Transverse colon (tissue), 4 donors: ENCODE data around the gene ZNF485. TPM values are rescaled to one million over a fixed set of nuclear protein-coding genes. Genes with fewer than 3 reads are reported as not detected.
"Not testable (repeated sequence)": the region's sequence is repeated elsewhere in the genome, so short reads cannot be mapped to it uniquely, and the experiment has no call there.

Experiments
- DNase-seq: peaks from one replicate; pipeline ENCODE4 v3.0.0-alpha.2; 2019
- H3K27ac ChIP-seq, 4 donors: fragments of 200-600 bp; sonication (generic); 2 replicates each; pipeline ENCODE4 v1.5.1; 2016 to 2018; ENCODE audit warnings: inconsistent platforms in 4 of 4
- H3K27me3 ChIP-seq: fragments of 200-600 bp; sonication (generic); 2 replicates; pipeline ENCODE4 v1.5.1; 2017; ENCODE audit warnings: inconsistent platforms
- H3K36me3 ChIP-seq, 4 donors: fragments of 200-600 bp; sonication (generic); 2 replicates each; pipeline ENCODE4 v1.5.1; 2017 to 2019; ENCODE audit warnings: inconsistent platforms in 4 of 4
- H3K4me1 ChIP-seq, 4 donors: fragments of 200-600 bp; sonication (generic); 2 replicates each; pipeline ENCODE4 v1.5.1; 2017 to 2020; ENCODE audit warnings: inconsistent platforms in 4 of 4
- H3K4me3 ChIP-seq, 4 donors: fragments of 200-600 bp; sonication (generic); 1 replicate in 1 of 4; 2 replicates in 3 of 4; pipeline versions ENCODE4 v1.5.1 to v1.6.1; 2017 to 2019; ENCODE audit warnings: inconsistent platforms in 4 of 4
- H3K9me3 ChIP-seq, 2 donors: fragments of 200-600 bp; sonication (generic); 2 replicates each; pipeline ENCODE4 v1.5.1; 2017 to 2019; ENCODE audit warnings: inconsistent platforms in 2 of 2
- CTCF ChIP-seq, 5 experiments: fragments of 200-600 bp in 3 of 5; fragments of 450-650 bp in 2 of 5; sonication (generic) in 3 of 5; IDR thresholded peaks; 1 replicate in 2 of 5; 2 replicates in 3 of 5; pipeline ENCODE4 v1.5.1; 2016 to 2017; ENCODE audit warnings: antibody characterized with exemption in 5 of 5, inconsistent platforms in 3 of 5, mild to moderate bottlenecking in 2 of 5, moderate library complexity in 1 of 5
- EP300 ChIP-seq: sonication (generic); formaldehyde crosslinking; IDR thresholded peaks from one replicate; pipeline ENCODE4 v1.6.1; 2017; ENCODE audit warnings: antibody characterized with exemption, low read depth
- POLR2A ChIP-seq: fragments of 450-650 bp; IDR thresholded peaks from one replicate; pipeline ENCODE4 v1.6.1; 2016; ENCODE audit warnings: antibody characterized with exemption, mild to moderate bottlenecking, moderate library complexity
- POLR2AphosphoS5 ChIP-seq, 3 donors: sonication (generic); formaldehyde crosslinking; IDR thresholded peaks; one replicate each; pipeline ENCODE4 v1.6.1; 2016; ENCODE audit warnings: antibody characterized with exemption in 3 of 3
- WGBS, 2 donors: methylation state at CpG; one replicate each; pipeline ENCODE4 v1.1.5; 2018; ENCODE audit warnings: low coverage in 1 of 2; 5-methylcytosine and 5-hydroxymethylcytosine counted together
- in situ Hi-C, 4 donors: fragments of 200-750 bp; cut with MboI; loops; one replicate each; pipeline versions ENCODE4 v1.15.0 to v1.15.1; 2017; ENCODE audit warnings: low sequenced_read_pairs in 3 of 4, low pct_ligation_motif_present in 1 of 4, low pct_unique_long_range_greater_than_20kb in 1 of 4
- intact Hi-C: fragments of 100-400 bp; cut with DNase I; formaldehyde crosslinking; loops from one replicate; pipeline ENCODE4 v1.15.1; 2023; ENCODE audit warnings: low total_unique reads
- total RNA-seq, 4 donors: library from RNA; depleted of rRNA; stranded (reverse); fragments of >200 nt; gene quantifications; one replicate each; pipeline ENCODE4 v1.1.0, GENCODE V29; 2016

ZNF485 gene
- total RNA-seq, 4 donors from 2014 or later = 1.4 to 4.1 TPM; not detected in 2

GRCh38 chr10:43576580-43576979, 29.7 kb upstream of the ZNF485 start:
- H3K27ac ChIP-seq = no peak overlapping the region
- in situ Hi-C loops (no loop called here), intact Hi-C loops (no loop called here)
- no peak for DNase-seq
- peaks cover 0 to 14% (median 8%) of the 10 kb centered on the region in 4 donors for H3K4me1 ChIP-seq
- H3K27me3 ChIP-seq = no peaks in the 10 kb centered on the region
- no peak overlapping the region for H3K4me3 ChIP-seq
- 66 to 97% methylated on average over 5 of the region's 5 CpGs for WGBS, 2 donors
- TF ChIP-seq EP300 = no peak
- H3K9me3 ChIP-seq = no peaks in the 10 kb centered on the region
- H3K36me3 ChIP-seq = no peaks in the 10 kb centered on the region

DNA sequence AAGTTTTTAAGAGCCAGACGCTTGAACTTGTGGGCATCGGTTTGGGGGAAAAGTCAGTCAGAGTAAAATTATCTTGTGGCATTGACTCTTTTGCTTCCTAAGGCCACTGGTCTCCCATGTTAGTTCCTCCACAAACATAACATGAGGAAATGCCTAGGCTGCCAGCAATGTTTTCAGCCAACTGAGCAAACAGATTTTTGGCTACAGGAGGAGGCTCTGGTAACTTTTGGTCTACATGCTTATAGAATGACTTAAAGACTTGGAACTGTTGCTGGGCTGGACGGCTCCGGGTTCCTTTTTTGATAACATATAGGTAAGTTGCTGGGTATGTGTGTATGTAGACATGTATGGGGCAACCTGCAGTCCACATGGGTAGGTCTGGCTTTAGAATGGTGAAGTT, 22.2 kb upstream of the ZNF485 start:
- peaks cover 0 to 7% (median 0%) of the 10 kb centered on the region in 4 donors for H3K4me1 ChIP-seq
- H3K27me3 ChIP-seq = no peaks in the 10 kb centered on the region
- H3K27ac ChIP-seq = no peak overlapping the region
- TF ChIP-seq EP300 (no peak), POLR2A (no peak), CTCF (IDR thresholded peaks at IDR 0.05) (no peak), POLR2AphosphoS5 (IDR thresholded peaks at IDR 0.05) (no peak)
- intact Hi-C loops (no loop called here), in situ Hi-C loops (no loop called here)
- H3K9me3 ChIP-seq = no peaks in the 10 kb centered on the region
- 67 to 92% methylated on average over 2 to 4 of the region's 4 CpGs for WGBS, 2 donors
- H3K4me3 ChIP-seq = no peak overlapping the region
- H3K36me3 ChIP-seq = no peaks in the 10 kb centered on the region
- no peak for DNase-seq

GRCh38 chr10:43585046-43585445, 21.2 kb upstream of the ZNF485 start:
- Histone ChIP-seq H3K4me1 (peaks cover 0 to 7% (median 0%) of the 10 kb centered on the region in 4 donors), H3K4me3 (no peak overlapping the region), H3K36me3 (no peaks in the 10 kb centered on the region), H3K9me3 (no peaks in the 10 kb centered on the region), H3K27ac (no peak overlapping the region), H3K27me3 (no peaks in the 10 kb centered on the region)
- intact Hi-C loops = no loop called here
- 80 to 92% methylated on average over 1 to 5 of the region's 5 CpGs for WGBS, 2 donors
- DNase-seq = no peak
- TF ChIP-seq EP300 (no peak), POLR2A (no peak), CTCF (IDR thresholded peaks at IDR 0.05) (no peak), POLR2AphosphoS5 (IDR thresholded peaks at IDR 0.05) (no peak)
- in situ Hi-C loops = no loop called here

- TF ChIP-seq CTCF (IDR thresholded peaks at IDR 0.05) (no peak), POLR2A (no peak), EP300 (no peak), POLR2AphosphoS5 (IDR thresholded peaks at IDR 0.05) (no peak)
- no peak overlapping the region for H3K4me3 ChIP-seq
- in situ Hi-C loops = no loop called here
- H3K36me3 ChIP-seq = no peaks in the 10 kb centered on the region
- intact Hi-C loops = no loop called here
- no peaks in the 10 kb centered on the region for H3K9me3 ChIP-seq
- H3K27me3 ChIP-seq = no peaks in the 10 kb centered on the region
- H3K4me1 ChIP-seq = peaks cover 0 to 7% (median 0%) of the 10 kb centered on the region in 4 donors
- no peak overlapping the region for H3K27ac ChIP-seq
- no peak for DNase-seq
- whole genome bisulfite sequencing, 2 donors = 46 to 51% methylated on average over 6 to 9 of the region's 9 CpGs
Measured at GRCh38 chr10:43585981-43586729, 20.1 kb upstream of the ZNF485 start.

GRCh38 chr10:43586730-43587115, 19.5 kb upstream of the ZNF485 start:
- DNase-seq, H3K4me3 ChIP-seq, intact Hi-C loops, H3K27me3 ChIP-seq, H3K27ac ChIP-seq, H3K9me3 ChIP-seq, H3K4me1 ChIP-seq, H3K36me3 ChIP-seq, in situ Hi-C loops: not testable (repeated sequence)
- 57% methylated on average over 3 of the region's 3 CpGs; no CpG with 5 or more reads in 1 of the 2 donors for WGBS, 2 donors
